Measurements from ENCODE around the gene PRLH.

Gene PRLH
- total RNA-seq = 0 reads per million in 2 donors

DNA sequence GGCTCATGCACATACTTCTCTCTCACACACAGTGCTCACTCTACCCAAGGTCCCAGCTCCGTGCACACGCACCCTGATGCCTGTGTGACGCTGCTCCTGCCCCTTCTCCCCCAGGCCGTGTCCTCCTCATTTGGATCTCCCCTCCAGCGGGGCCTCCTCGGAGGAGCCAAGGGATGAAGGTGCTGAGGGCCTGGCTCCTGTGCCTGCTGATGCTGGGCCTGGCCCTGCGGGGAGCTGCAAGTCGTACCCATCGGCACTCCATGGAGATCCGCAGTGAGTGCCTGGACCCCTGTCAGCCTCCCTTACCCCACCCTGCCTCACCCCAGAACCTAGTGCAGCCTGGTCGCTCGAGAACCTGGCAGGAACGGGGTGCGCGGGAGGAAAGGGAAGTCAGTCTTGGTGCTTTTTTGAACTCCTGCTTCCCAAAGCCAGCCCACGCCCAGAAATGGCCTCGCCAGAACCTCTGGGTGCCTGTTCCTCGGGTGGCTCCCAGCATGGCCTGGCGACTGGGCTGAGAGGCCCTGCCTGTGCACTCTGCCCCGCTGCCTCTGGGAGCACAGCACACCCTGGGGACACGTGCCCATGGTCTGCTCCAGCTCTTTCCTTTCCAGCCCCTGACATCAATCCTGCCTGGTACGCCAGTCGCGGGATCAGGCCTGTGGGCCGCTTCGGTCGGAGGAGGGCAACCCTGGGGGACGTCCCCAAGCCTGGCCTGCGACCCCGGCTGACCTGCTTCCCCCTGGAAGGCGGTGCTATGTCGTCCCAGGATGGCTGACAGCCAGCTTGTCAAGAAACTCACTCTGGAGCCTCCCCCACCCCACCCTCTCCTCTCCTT lies at the start of gene PRLH:
PRLH (plus strand) TSS at position 174 of the 835 bp plus-strand sequence; CDS start at position 174, 0 bp downstream.
- no peak for DNase-seq

DNA sequence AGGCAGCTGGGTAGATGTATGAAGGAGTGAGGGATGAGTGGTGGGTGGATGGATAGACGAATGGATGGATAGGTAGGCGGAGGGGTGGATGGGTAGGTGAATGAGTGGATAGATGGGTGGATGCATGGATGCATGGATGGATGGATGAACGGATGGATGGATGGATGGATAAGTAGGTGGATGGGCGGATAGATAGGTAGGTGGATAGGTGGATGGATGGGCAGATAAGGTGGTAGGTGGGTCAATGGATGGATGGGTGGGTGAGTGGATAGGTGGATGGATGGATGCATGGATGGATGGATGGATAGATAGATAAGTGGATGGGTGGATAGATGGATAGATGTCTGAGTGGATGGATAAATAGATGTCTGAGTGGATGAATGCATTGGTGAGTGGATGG lies 49.2 kb upstream of the PRLH start:
- DNase-seq = no peak

GRCh38 chr2:237517990-237518389 lies 48.4 kb upstream of the PRLH start:
- DNase-seq = no peak

GRCh38 chr2:237519506-237520245 lies 46.7 kb upstream of the PRLH start:
- no peak for DNase-seq

DNA sequence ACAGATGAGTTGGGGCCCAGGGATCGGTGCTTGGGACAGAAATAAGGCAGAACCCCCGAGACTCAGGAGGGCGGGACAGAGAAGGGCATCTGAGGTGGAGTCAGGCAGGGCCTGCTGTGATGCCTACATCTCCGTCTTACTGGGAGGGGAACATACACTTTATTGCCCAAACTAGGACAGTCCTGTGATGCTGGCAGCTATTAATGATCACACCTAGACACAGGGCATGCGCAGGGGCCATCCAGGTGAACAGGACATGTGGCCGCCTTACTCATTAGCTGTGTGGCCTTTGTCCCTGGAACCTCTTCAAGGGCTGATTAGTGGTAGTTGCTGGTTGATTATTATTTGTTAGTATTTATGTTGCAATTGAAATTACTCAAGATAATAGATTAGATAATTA lies 46.1 kb upstream of the PRLH start:
- no peak for DNase-seq

- no peak for DNase-seq
Measured at GRCh38 chr2:237524631-237525030, 41.7 kb upstream of the PRLH start.

DNA sequence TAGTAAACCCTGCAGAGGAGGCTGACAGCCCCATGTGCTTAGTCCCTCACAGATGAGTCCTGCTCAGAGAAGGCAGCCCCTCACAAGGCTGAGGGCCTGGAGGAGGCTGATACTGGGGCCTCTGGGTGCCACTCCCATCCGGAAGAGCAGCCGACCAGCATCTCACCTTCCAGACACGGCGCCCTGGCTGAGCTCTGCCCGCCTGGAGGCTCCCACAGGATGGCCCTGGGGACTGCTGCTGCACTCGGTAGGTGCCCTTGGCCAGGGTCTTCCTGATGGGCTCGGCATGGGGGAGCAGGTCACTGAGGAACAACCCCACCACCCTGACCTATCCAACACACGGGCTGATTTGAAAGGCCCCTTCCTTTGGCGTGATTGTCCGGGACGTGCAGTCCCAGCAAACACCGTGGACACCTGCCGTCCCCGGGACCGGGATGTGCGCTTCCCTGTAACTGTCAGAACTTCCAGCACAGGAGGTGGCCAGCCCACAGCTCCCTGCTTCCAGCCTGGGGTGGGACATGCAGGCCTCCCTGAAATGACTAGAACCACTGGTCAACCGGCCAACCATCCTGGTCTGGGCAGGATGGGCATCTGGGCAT lies 40.7 kb upstream of the PRLH start:
- DNase-seq = no peak

- DNase-seq = no peak
Measured at GRCh38 chr2:237527233-237527632, 39.1 kb upstream of the PRLH start.

DNA sequence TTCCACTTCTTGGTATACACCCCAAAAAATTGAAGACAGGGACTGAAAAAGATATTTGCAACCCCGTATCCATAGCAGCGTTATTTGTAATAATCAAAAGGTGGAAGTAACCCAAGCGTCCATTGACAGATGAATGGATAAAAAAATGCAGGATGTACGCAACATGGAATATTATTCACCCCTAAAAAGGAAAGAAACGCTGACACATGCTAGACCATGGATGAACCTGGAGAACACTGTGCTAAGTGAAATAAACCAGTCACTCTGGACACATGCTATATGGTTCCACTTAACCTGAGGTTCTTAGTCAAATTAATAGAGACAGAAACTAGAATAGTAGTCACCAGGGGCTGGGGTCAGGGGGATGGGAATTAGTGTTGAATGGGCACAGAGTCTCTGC lies 38.6 kb upstream of the PRLH start:
- DNase-seq = no peak

DNA sequence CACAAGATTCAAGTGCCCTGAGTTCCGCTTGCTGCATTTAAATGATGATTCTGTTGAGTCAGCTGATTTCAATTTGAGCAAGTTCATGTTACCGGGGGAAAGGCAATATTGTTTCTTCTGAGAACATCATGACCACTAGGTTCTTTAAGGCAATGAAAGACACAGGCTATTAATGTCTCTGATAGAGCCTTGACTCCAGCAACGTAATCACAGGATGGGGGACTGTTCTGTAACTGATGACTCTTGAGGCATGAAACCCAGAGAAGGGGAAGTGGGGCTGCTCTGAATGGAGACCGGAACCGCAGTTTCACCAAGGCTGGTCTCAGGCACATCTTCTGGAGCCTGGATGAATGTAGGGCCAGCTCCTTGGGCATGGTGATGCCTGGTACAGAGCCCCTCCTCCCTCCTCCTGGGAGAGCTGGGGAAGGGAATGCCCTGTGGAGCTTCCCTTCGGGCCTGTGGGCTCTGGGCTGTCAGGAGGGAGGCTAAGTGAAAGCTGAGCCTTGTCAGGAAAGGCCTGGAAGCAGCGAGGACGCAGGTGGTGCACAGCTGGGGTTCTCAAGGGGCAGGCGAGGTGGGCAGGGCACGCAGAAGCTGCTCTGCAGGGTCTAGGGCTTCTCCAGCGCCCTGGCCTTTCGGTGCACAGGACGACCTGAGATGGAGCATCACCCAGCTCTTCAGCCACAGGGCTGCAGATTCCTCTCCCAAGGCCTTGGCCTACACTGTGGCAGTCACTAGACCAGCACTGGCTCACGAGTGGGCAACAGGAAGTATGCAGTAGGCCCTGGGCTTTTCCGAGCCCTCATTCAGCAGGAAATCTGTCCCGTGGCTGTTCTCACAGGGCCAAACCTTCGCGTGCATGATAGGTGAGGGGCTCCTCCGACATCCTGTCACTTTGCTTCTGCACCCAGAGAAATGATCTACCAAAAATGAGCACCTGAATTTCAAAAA lies 36.6 kb upstream of the PRLH start:
- no peak for DNase-seq

DNA sequence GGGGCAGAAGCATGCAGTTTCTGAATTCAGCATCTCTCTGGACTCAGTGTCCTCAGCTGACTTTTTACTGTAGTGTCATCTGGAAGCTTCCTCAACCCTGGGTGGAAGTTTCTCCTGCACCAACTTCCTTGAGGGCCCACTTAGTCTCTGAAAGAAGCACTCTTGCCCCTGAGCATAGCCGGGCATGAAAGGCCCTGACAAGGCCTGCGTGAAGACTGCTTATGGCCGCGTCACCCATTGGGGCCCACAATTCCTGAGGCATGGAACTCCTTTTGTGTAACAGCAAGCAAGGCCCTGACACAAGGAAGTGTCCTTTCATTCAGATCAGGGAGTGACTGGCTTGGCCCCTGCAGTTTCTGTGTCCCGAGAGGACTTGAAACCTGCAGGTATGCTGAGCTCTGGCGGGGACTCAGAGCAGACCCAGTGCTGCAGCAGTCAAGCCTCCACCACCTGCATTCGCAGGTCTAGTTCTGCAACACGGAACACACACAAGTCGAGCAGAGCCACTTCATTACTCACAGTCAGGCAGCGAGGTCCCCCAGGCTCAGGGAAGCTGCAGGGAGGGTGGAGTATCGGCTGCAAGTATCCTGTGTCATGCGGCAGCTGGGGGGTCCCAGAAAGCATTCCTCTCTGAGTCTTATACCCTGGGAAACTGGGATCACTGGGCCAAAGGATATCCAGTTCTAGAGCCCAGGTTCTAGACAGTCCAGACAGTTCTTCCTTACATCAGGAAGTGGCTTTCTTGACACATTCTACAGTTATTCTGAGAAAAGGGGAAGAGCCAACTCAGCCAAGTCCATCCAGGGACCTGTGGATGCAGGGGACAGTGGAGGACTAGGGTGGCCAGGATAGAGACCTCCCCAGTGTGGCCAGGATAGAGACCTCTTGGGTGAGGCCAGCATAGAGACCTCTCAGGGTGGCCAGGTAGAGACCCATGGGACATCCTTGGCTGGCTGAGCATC lies 35.6 kb upstream of the PRLH start:
- no peak for DNase-seq

GRCh38 chr2:237532160-237532559 lies 34.2 kb upstream of the PRLH start:
- no peak for DNase-seq

DNA sequence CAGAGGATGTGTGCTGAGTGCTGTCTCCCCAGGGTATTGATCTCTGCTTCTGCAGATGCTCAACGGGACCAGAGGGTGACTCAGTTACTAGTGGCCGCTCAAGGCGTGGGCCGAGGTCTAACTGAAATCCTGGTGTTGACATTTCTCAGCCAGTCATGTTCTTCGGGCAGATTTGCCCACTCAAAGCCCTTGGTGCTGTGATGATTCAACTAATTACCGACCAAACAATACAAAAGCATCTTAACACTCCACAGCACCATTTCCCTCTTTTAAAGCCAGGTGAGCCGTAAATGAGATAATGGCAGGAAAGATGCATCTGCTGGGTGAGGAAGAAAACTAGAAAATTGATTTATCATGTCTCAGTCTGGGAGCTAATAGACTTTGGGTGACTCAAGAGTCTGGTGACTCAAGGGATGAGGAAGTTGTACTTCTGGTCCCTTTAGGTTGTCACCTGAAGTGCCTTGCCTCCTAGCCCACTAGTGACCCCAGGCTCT lies 32.7 kb upstream of the PRLH start:
- no peak for DNase-seq

DNA sequence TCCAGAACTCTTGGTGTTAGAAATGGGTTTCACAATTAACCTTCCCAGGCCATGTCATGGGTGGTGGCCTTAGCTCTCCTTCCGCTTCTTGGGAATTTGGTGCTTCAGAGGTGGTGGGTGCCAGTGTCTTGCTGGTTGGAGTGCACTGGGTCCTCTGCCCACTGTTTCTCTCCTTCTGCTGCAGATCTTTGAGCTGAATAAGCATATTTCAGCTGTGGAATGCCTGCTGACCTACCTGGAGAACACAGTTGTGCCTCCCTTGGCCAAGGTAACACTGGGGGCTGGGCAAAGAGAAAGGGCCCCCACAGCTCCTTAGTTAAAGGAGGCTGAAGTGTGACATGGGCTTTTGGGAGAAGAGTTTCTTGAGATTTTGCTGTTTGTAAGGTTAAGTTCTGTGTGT lies 32.0 kb upstream of the PRLH start:
- DNase-seq = no peak

DNA sequence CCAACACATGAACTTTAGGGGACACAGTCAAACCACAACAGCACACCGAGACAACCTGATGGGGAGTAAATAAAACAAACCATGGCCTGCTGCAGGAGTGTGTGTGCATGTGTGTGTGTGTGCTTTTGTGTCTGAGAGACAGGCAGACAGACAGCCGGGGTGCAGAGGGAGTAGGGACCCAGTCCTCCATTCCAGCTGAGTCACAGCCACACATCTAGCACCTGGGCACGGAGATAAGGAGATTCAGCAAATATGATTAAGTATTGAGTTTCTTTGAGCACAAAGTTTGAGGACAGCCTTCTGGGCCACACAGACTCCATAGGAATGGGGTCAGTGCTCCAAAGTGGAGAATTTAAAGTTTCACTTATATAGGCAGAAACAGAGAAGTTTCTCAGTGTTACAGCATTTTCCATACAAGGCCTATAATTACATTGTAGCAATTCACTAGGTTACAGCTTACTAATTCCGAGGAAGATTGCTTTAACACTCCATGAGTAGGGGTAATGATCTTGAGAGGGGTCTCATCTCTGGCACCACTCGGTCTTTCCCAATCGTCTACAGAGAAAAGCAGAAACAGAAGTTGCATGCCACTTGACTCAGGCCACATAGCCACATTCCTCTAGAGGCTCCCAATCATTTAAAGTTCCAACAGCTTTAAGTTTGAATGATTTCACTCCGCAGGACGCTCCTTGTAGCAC lies 30.8 kb upstream of the PRLH start:
- no peak for DNase-seq

DNA sequence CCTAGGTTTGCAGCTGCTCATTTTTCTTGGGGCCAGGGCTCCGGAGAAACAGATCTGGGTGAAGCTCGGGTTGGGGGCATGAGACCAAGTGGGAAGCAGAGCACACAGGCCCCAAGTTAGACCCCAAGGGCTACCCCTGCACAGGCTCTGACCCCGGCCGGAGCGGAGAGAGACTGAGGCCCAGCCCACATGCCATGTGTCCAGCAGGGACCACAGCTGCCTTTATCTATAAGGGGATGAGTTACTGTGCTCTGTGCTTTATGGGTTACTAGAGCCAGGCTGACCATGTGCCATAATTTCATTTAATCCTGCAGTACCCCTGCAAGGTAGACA lies 30.3 kb upstream of the PRLH start:
- DNase-seq = no peak

DNA sequence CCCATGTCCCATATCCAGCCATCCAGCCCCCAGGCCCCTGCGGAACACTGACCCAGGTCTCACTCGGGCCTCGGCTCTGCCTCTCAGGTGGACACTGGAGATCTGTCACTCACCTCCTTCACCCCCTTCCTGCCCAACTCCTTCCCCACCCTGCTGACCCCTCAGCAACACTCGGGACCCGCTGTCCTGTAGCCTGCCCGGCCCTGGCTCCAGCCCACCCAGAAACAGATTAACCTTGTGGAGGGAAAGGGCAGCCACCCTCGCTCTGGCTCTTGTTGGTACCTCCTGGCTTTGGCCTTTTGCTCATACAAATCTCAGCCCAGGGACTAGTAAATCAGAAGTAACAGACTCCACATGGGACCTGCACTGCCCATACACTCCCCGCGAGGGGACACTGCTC lies 29.8 kb upstream of the PRLH start:
- DNase-seq = no peak

DNA sequence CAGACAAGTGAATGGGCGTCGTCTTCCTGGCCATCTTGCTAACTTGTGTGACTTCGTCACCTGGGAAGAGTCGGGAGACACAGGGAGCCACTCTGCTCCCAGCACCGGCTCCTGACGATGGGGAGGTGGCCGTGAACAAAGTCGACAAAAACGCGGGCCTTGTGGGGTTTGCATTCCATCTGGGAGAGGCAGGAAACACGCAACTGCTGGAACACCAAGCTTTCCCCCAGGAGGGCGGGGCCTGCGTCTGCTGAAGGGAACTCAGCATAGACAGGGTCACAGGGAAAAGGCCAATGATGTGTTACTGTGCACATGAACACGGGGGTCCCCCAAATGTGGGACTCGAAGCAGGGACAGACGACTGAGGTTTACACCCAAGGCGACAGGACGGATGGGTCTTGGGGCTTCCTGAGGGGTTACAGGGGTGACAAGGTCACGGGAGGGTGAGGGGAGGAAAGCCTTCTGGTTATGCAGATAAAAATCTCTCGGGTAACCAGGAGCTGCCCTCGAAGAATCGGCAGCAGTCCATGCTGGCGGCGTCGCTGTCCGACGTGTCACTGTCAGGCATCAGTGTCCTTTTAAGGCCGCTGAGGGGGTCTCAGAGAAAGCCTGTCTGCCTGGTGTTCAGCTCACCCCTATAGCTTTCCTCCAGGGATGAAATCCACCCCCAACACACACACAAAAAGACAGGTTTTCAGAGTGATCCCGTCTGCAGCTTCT lies 28.2 kb upstream of the PRLH start:
- no peak for DNase-seq

DNA sequence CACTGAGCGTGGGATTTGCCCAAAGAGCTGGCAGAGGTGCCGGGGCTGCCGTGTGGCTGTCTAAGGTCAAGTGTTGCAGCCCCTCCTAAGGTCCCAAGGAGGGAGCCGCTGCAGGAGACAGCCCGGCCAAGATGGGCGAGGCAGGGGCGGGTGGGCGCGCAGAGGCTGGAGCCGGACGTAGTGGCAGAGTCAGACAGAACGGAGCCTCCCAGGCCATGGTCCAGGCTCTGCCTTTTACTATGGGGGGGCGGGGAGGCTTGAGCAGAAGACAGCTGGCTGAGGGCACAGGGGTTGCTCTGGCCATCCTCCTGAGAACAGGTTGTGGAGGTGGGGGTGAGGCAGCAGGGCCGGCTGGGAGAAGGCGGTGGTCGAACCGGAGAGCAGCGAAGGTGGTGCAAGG lies 27.5 kb upstream of the PRLH start:
- DNase-seq = no peak

- DNase-seq = no peak
Measured at GRCh38 chr2:237539681-237540080, 26.7 kb upstream of the PRLH start.

Data from T-helper 9 cell (primary cell).